HepG2 (cell line): ENCODE data around the gene ESYT2. TPM values are rescaled to one million over a fixed set of nuclear protein-coding genes. Genes with fewer than 3 reads are reported as not detected.

Experiments used
- ATAC-seq: fragments of 200-7000 bp; cut with Tn5 transposase; 3 replicates; pipeline ENCODE4 v1.9.1; 2020; ENCODE audit warnings: mild to moderate bottlenecking, moderate library complexity
- BruUV-seq: library from RNA; stranded (reverse); fragments of 400-500 nt; replicated peaks from 2 replicates; lab custom pipeline; 2021; lab: Mats Ljungman, UMichigan
- CTCF ChIA-PET: fragments of 300-600 bp; formaldehyde crosslinking; extraction: SDS; loops from one replicate; lab custom pipeline; 2021; ENCODE audit warnings: low total read pairs, inconsistent platforms, low intra/inter-chr PET ratio; lab: Yijun Ruan, JAX
- POLR2A ChIA-PET: fragments of 350-600 bp; sonication (Branson Sonifier 250); formaldehyde crosslinking; loops from one replicate; lab custom pipeline; 2020; ENCODE audit warnings: antibody characterized with exemption, inconsistent platforms; lab: Yijun Ruan, JAX
- DNase-seq: peaks from one replicate; pipeline ENCODE4 v3.0.0-alpha.2; 2015; ENCODE audit warnings: low spot score
- FAIRE-seq: peaks from 3 replicates; lab custom pipeline; 2011; peaks lifted over from hg19 to GRCh38; lab: Jason Lieb, UNC
- H2AFZ ChIP-seq: one replicate; pipeline ENCODE4 v1.6.1; 2011; ENCODE audit warnings: low read length, inconsistent platforms
- H3K27ac ChIP-seq: fragments of 300-600 bp; 3 replicates; pipeline ENCODE4 v1.8.0; 2011; ENCODE audit warnings: mixed run types, mild to moderate bottlenecking, mixed read lengths, low read length, inconsistent platforms; ENCODE audit not compliant: insufficient read depth; ENCODE audit errors: extremely low read length
- H3K27me3 ChIP-seq, 2 experiments: fragments of 200-600 bp in 1 of 2; 2 replicates in 1 of 2; 3 replicates in 1 of 2; pipeline versions ENCODE4 v1.6.0 to v1.8.0; 2011; ENCODE audit warnings: low read length in 2 of 2, mild to moderate bottlenecking in 2 of 2, moderate library complexity in 2 of 2, inconsistent platforms in 1 of 2; ENCODE audit not compliant: insufficient read depth in 2 of 2, control insufficient read depth in 1 of 2
- H3K36me3 ChIP-seq, 2 experiments: fragments of 200-600 bp in 1 of 2; replicated peaks in 1 of 2; 2 replicates in 1 of 2; 3 replicates in 1 of 2; pipeline versions ENCODE4 v1.5.1 to v1.8.0; 2011; ENCODE audit warnings: low read length in 2 of 2, inconsistent platforms in 1 of 2; ENCODE audit not compliant: insufficient read depth in 2 of 2, control insufficient read depth in 1 of 2
- H3K4me1 ChIP-seq: 2 replicates; pipeline ENCODE4 v1.5.1; 2012; ENCODE audit warnings: low read length, inconsistent platforms; ENCODE audit not compliant: insufficient read depth
- H3K4me2 ChIP-seq: 2 replicates; pipeline ENCODE4 v1.6.0; 2011; ENCODE audit warnings: low read depth, low read length, inconsistent platforms
- H3K4me3 ChIP-seq, 3 experiments: fragments of 200-600 bp in 1 of 3; sonication (generic), shearing (Covaris generic) in 1 of 3; replicated peaks in 1 of 3; 2 replicates each; pipeline ENCODE4 v1.5.1; 2011 to 2016; ENCODE audit warnings: low read length in 3 of 3, inconsistent platforms in 2 of 3, low read depth in 2 of 3, mild to moderate bottlenecking in 2 of 3, control low read depth in 1 of 3, mixed read lengths in 1 of 3; ENCODE audit not compliant: insufficient read depth in 1 of 3
- H3K79me2 ChIP-seq: one replicate; pipeline ENCODE4 v1.6.1; 2011; ENCODE audit warnings: low read length, inconsistent platforms; ENCODE audit not compliant: insufficient read depth
- H3K9ac ChIP-seq: 2 replicates; pipeline ENCODE4 v1.6.0; 2011; ENCODE audit warnings: mild to moderate bottlenecking, low read depth, low read length, inconsistent platforms; ENCODE audit not compliant: insufficient read depth
- H3K9me3 ChIP-seq: 2 replicates; pipeline ENCODE4 v1.5.1; 2012; ENCODE audit warnings: mild to moderate bottlenecking, low read length
- H4K20me1 ChIP-seq: 2 replicates; pipeline ENCODE4 v1.6.0; 2011; ENCODE audit warnings: inconsistent platforms, mild to moderate bottlenecking, low read length, moderate library complexity; ENCODE audit not compliant: insufficient read depth
- AFF4 ChIP-seq: sonication (generic); formaldehyde crosslinking; IDR thresholded peaks from 2 replicates; pipeline ENCODE4 v1.4.0; 2020; ENCODE audit warnings: missing genetic modification reagents
- EP300 ChIP-seq, 3 experiments: sonication (generic) in 1 of 3; formaldehyde crosslinking in 1 of 3; IDR thresholded peaks; 2 replicates each; pipeline versions ENCODE4 v1.5.1 to v1.6.1; 2011 to 2020; ENCODE audit warnings: low read depth in 2 of 3, low read length in 2 of 3, borderline replicate concordance in 1 of 3, improper control_type of control experiment in 1 of 3, mild to moderate bottlenecking in 1 of 3, missing genetic modification reagents in 1 of 3, moderate library complexity in 1 of 3
- HNRNPL ChIP-seq: fragments of 200-400 bp; formaldehyde crosslinking; IDR thresholded peaks from 2 replicates; pipeline ENCODE4 v1.6.1; 2017; ENCODE audit warnings: mild to moderate bottlenecking, low read depth, low read length
- IRF9 ChIP-seq: sonication (generic); formaldehyde crosslinking; IDR thresholded peaks from 2 replicates; pipeline ENCODE4 v1.8.0; 2022; ENCODE audit warnings: missing genetic modification reagents, mild to moderate bottlenecking, borderline replicate concordance
- SNRNP70 ChIP-seq: fragments of 200-400 bp; formaldehyde crosslinking; IDR thresholded peaks from 2 replicates; pipeline ENCODE4 v1.6.1; 2017; ENCODE audit warnings: mild to moderate bottlenecking, low read depth, low read length, moderate library complexity
- SRSF1 ChIP-seq: fragments of 200-400 bp; formaldehyde crosslinking; optimal IDR thresholded peaks from 2 replicates; pipeline ENCODE3; 2017; ENCODE audit warnings: mild to moderate bottlenecking, low read depth, low read length, moderate library complexity
- TAF15 ChIP-seq: fragments of 200-400 bp; formaldehyde crosslinking; IDR thresholded peaks from one replicate; pipeline ENCODE4 v1.6.1; 2018; ENCODE audit warnings: mild to moderate bottlenecking, low read depth, low read length; ENCODE audit not compliant: poor library complexity, severe bottlenecking
- TEF ChIP-seq: sonication (generic); formaldehyde crosslinking; IDR thresholded peaks from 2 replicates; pipeline ENCODE4 v1.5.0; 2020; ENCODE audit warnings: missing genetic modification reagents
- ZBTB21 ChIP-seq: sonication (generic); formaldehyde crosslinking; IDR thresholded peaks from 2 replicates; pipeline ENCODE4 v1.4.0; 2020; ENCODE audit warnings: missing genetic modification reagents
- ZC3H4 ChIP-seq: sonication (generic); formaldehyde crosslinking; IDR thresholded peaks from 2 replicates; pipeline ENCODE4 v1.4.0; 2020; ENCODE audit warnings: missing genetic modification reagents, borderline replicate concordance
- ZMAT5 ChIP-seq: sonication (generic); formaldehyde crosslinking; IDR thresholded peaks from 2 replicates; pipeline ENCODE4 v1.5.0; 2020; ENCODE audit warnings: mild to moderate bottlenecking, low read depth, missing genetic modification reagents, borderline replicate concordance
- ZNF207 ChIP-seq: fragments of 450-650 bp; IDR thresholded peaks from 2 replicates; pipeline ENCODE4 v1.6.1; 2016; ENCODE audit warnings: antibody characterized with exemption, borderline replicate concordance
- ZNF282 ChIP-seq: fragments of 450-650 bp; IDR thresholded peaks from 2 replicates; pipeline ENCODE4 v1.6.1; 2018; ENCODE audit not compliant: partially characterized antibody
- ZNF33B ChIP-seq: sonication (generic); formaldehyde crosslinking; IDR thresholded peaks from 2 replicates; pipeline ENCODE4 v1.5.1; 2020; ENCODE audit warnings: mild to moderate bottlenecking, missing genetic modification reagents
- ZNF34 ChIP-seq: sonication (generic); formaldehyde crosslinking; IDR thresholded peaks from 2 replicates; pipeline ENCODE4 v1.4.0; 2020; ENCODE audit warnings: mild to moderate bottlenecking, missing genetic modification reagents, borderline replicate concordance
- ZNF597 ChIP-seq: sonication (generic); formaldehyde crosslinking; IDR thresholded peaks from 2 replicates; pipeline ENCODE4 v1.5.0; 2020; ENCODE audit warnings: missing genetic modification reagents
- ZNF644 ChIP-seq: IDR thresholded peaks from 2 replicates; pipeline ENCODE4 v1.6.1; 2016; ENCODE audit warnings: low read depth
- WGBS: methylation state at CpG from one replicate; pipeline ENCODE4 v1.1.6; 2017; ENCODE audit warnings: low lambda C conversion rate; 5-methylcytosine and 5-hydroxymethylcytosine counted together
- in situ Hi-C: cut with HindIII; loops from 2 replicates; pipeline ENCODE4 v1.10.0; 2017; ENCODE audit warnings: low pct_unique_long_range_greater_than_20kb; ENCODE audit not compliant: extremely low pct_ligation_motif_present
- intact Hi-C: fragments of 100-400 bp; cut with micrococcal nuclease; formaldehyde crosslinking; loops from one replicate; pipeline ENCODE4 v1.10.0; 2022; ENCODE audit not compliant: unreplicated experiment
- polyA plus RNA-seq, 8 experiments: library from polyadenylated mRNA; depleted of rRNA in 3 of 8; stranded (reverse) in 7 of 8; unstranded in 1 of 8; fragments of >200 nt; fragmentation: Illumina TruSeq in 4 of 8; extraction: Trizol in 4 of 8; gene quantifications; 2 replicates each; pipeline versions ENCODE4 v1.2.1 to v1.2.3, GENCODE V29; 2011 to 2016; ENCODE audit warnings: low read depth in 4 of 8, missing spikeins in 1 of 8, mixed read lengths in 1 of 8; ENCODE audit not compliant: insufficient read depth in 1 of 8
- total RNA-seq, 5 experiments: library from RNA; depleted of rRNA; stranded (reverse); fragments of >200 nt; fragmentation: Illumina TruSeq; extraction: Trizol; gene quantifications; 2 replicates each; pipeline ENCODE4 v1.2.3, GENCODE V29; 2016; ENCODE audit warnings: low read depth in 1 of 5

Gene ESYT2
- total and polyA plus RNA-seq, 2 of the 13 experiments (the other 11 are each of a cell fraction or from before 2014, with no cell fraction given): 28.5 to 37.3 TPM

GRCh38 chr7:158689488-158689887, 139.8 kb downstream of the ESYT2 start:
- Histone ChIP-seq H3K9me3 (no peaks in the 10 kb centered on the region), H3K4me3 (no peak overlapping the region), H3K27me3 (no peaks in the 10 kb centered on the region), H3K4me2 (no peak overlapping the region), H3K36me3 (peaks cover 13 to 59% of the 10 kb centered on the region in 2 experiments), H4K20me1 (no peaks in the 10 kb centered on the region), H2AFZ (no peak overlapping the region), H3K79me2 (peaks cover 4% of the 10 kb centered on the region), H3K27ac (no peak overlapping the region), H3K4me1 (no peaks in the 10 kb centered on the region), H3K9ac (no peak overlapping the region)
- 92% methylated on average over 2 of the region's 2 CpGs for WGBS
- in situ Hi-C loops (no loop called here), intact Hi-C loops (no loop called here)
- POLR2A ChIA-PET: no interaction called here
- no peak for ATAC-seq
- FAIRE-seq: no peak
- no peak for DNase-seq
- BruUV-seq: no TSS peak
- CTCF ChIA-PET: no interaction called here
- TF ChIP-seq ZNF644 (CRISPR knock-in tag) (no peak), AFF4 (CRISPR knock-in tag) (no peak), TAF15 (no peak), ZBTB21 (CRISPR knock-in tag) (no peak), TEF (CRISPR knock-in tag) (no peak), HNRNPL (no peak), ZNF282 (no peak), ZNF34 (CRISPR knock-in tag) (no peak), ZMAT5 (CRISPR knock-in tag) (no peak), ZNF597 (no peak), ZNF207 (no peak), IRF9 (CRISPR knock-in tag) (no peak), SRSF1 (no peak), EP300 (IDR thresholded peaks at IDR 0.05; ENCODE audit: low read depth in 2 of 2, low read length in 2 of 2) (no peak), EP300 (CRISPR knock-in tag; IDR thresholded peaks at IDR 0.05; ENCODE audit: borderline replicate concordance) (no peak), ZNF33B (CRISPR knock-in tag) (no peak), ZC3H4 (CRISPR knock-in tag) (no peak), SNRNP70 (no peak)
